CD4-positive, alpha-beta T cell treated with Interleukin-15 for 1 hour (primary cell): ENCODE data around the gene CYP1A1.
A peak's percentile ranks its signal among the peaks of the same experiment; 100 is the strongest.
"Not testable (repeated sequence)": the region's sequence is repeated elsewhere in the genome, so short reads cannot be mapped to it uniquely, and the experiment has no call there.

Experiments used
- DNase-seq: peaks from one replicate; pipeline ENCODE4 v3.0.0-alpha.2; 2020

The CYP1A1 gene

GRCh38 chr15:74725225-74725774, at the start of gene CYP1A1:
Gene CYP1A1 (minus strand): TSS chr15:74725528. CDS start chr15:74723097, 2,431 bp downstream.
- DNase-seq, result no peak

- DNase-seq, result no peak
Observed at GRCh38 chr15:74773731-74774252, 48.5 kb upstream of the CYP1A1 start.

- DNase-seq, result no peak
Observed at GRCh38 chr15:74773329-74773728, 48.0 kb upstream of the CYP1A1 start.

- no peak for DNase-seq
Observed at GRCh38 chr15:74770211-74770903, 45.0 kb upstream of the CYP1A1 start.

GRCh38 chr15:74769463-74770025, 44.2 kb upstream of the CYP1A1 start:
- DNase-seq, result no peak

GRCh38 chr15:74768771-74769342, 43.5 kb upstream of the CYP1A1 start:
- peak; percentile 66 for DNase-seq

- DNase-seq, result no peak
Observed at GRCh38 chr15:74768099-74768770, 42.9 kb upstream of the CYP1A1 start.

- peak; percentile 15 for DNase-seq
Observed at GRCh38 chr15:74767167-74768098, 42.1 kb upstream of the CYP1A1 start.

GRCh38 chr15:74763416-74763815, 38.1 kb upstream of the CYP1A1 start:
- no peak for DNase-seq

- DNase-seq, result no peak
Observed at GRCh38 chr15:74762791-74763150, 37.4 kb upstream of the CYP1A1 start.

GRCh38 chr15:74758736-74759135, 33.4 kb upstream of the CYP1A1 start:
- DNase-seq, result no peak

GRCh38 chr15:74754593-74755215, 29.4 kb upstream of the CYP1A1 start:
- no peak for DNase-seq

GRCh38 chr15:74752531-74752930, 27.2 kb upstream of the CYP1A1 start:
- no peak for DNase-seq

- no peak for DNase-seq
Observed at GRCh38 chr15:74752011-74752410, 26.7 kb upstream of the CYP1A1 start.

GRCh38 chr15:74750751-74751150, 25.4 kb upstream of the CYP1A1 start:
- no peak for DNase-seq

GRCh38 chr15:74749832-74750231, 24.5 kb upstream of the CYP1A1 start:
- no peak for DNase-seq

- no peak for DNase-seq
Observed at GRCh38 chr15:74748322-74748946, 23.1 kb upstream of the CYP1A1 start, which contains the start of gene CYP1A2. Gene CYP1A2 (plus strand): TSS chr15:74748845. CDS start chr15:74749739, 894 bp downstream.

- DNase-seq, result no peak
Observed at GRCh38 chr15:74746389-74746788, 21.1 kb upstream of the CYP1A1 start.

- no peak for DNase-seq
Observed at GRCh38 chr15:74742422-74742821, 17.1 kb upstream of the CYP1A1 start.

GRCh38 chr15:74738239-74738638, 12.9 kb upstream of the CYP1A1 start:
- not testable (repeated sequence) for DNase-seq

GRCh38 chr15:74735305-74735704, 10.0 kb upstream of the CYP1A1 start:
- no peak for DNase-seq
